Panc1 (cell line): ENCODE data around the gene ANKRD13D. TPM values are rescaled to one million over a fixed set of nuclear protein-coding genes. Genes with fewer than 3 reads are reported as not detected.

ENCODE experiments used
- ATAC-seq: fragments of 200-7000 bp; cut with Tn5 transposase; 2 replicates; pipeline ENCODE4 v1.9.1; 2020; ENCODE audit warnings: mild to moderate bottlenecking, moderate library complexity
- BruUV-seq: library from RNA; stranded (reverse); fragments of 400-500 nt; replicated peaks from 2 replicates; lab custom pipeline; 2021; lab: Mats Ljungman, UMichigan
- CTCF ChIA-PET: fragments of 300-600 bp; sonication (Branson Sonifier 250); formaldehyde crosslinking; loops from one replicate; lab custom pipeline; 2022; ENCODE audit warnings: antibody characterized with exemption; lab: Charles Lee
- POLR2A ChIA-PET: fragments of 300-600 bp; sonication (Branson Sonifier 250); formaldehyde crosslinking; loops from one replicate; lab custom pipeline; 2022; ENCODE audit warnings: antibody characterized with exemption; lab: Charles Lee
- DNase-seq: peaks from one replicate; pipeline ENCODE4 v3.0.0-alpha.2; 2010; ENCODE audit warnings: low read depth, low spot score
- H3K27ac ChIP-seq: 2 replicates; pipeline ENCODE4 v1.5.1; 2011; ENCODE audit warnings: mild to moderate bottlenecking, low read length, inconsistent platforms
- H3K27me3 ChIP-seq: fragments of 200-500 bp; sonication (Bioruptor generic); 2 replicates; pipeline ENCODE4 v1.6.0; 2014; ENCODE audit warnings: low read length, inconsistent platforms; ENCODE audit not compliant: control insufficient read depth, insufficient read depth
- H3K36me3 ChIP-seq: fragments of 200-500 bp; sonication (Bioruptor generic); 2 replicates; pipeline ENCODE4 v1.5.1; 2014; ENCODE audit warnings: inconsistent platforms, mild to moderate bottlenecking, low read length, moderate library complexity; ENCODE audit not compliant: control insufficient read depth, insufficient read depth
- H3K4me1 ChIP-seq: 2 replicates; pipeline ENCODE4 v1.5.1; 2011; ENCODE audit warnings: inconsistent platforms, mild to moderate bottlenecking, low read length, moderate library complexity; ENCODE audit not compliant: control insufficient read depth, insufficient read depth
- H3K4me3 ChIP-seq, 2 experiments: 2 replicates each; pipeline ENCODE4 v1.5.1; 2011 to 2012; ENCODE audit warnings: low read depth in 2 of 2, low read length in 2 of 2, mild to moderate bottlenecking in 2 of 2, inconsistent platforms in 1 of 2, moderate library complexity in 1 of 2
- H3K9me3 ChIP-seq: fragments of 200-500 bp; sonication (Bioruptor generic); 2 replicates; pipeline ENCODE4 v1.5.1; 2014; ENCODE audit warnings: low read depth, mild to moderate bottlenecking, inconsistent platforms, low read length, moderate library complexity; ENCODE audit not compliant: control insufficient read depth, insufficient read depth
- POLR2AphosphoS5 ChIP-seq: IDR thresholded peaks from 2 replicates; pipeline ENCODE4 v1.6.1; 2012; ENCODE audit warnings: mild to moderate bottlenecking, low read depth, low read length, moderate library complexity
- SIN3A ChIP-seq: IDR thresholded peaks from 2 replicates; pipeline ENCODE4 v1.6.1; 2012; ENCODE audit warnings: low read depth, mild to moderate bottlenecking, low read length, moderate library complexity, borderline replicate concordance; ENCODE audit not compliant: insufficient read depth
- TCF7L2 ChIP-seq: IDR thresholded peaks from 2 replicates; pipeline ENCODE4 v1.6.1; 2011; ENCODE audit warnings: mild to moderate bottlenecking, low read depth, low read length, inconsistent platforms
- in situ Hi-C: cut with HindIII; loops from 2 replicates; pipeline ENCODE4 v1.10.0; 2016; ENCODE audit warnings: low sequenced_read_pairs, low pct_unique_long_range_greater_than_20kb
- intact Hi-C: fragments of 100-400 bp; cut with micrococcal nuclease; formaldehyde crosslinking; loops from one replicate; pipeline ENCODE4 v1.10.0; 2022; ENCODE audit not compliant: unreplicated experiment
- total RNA-seq: library from RNA; stranded (reverse); gene quantifications from one replicate; pipeline ENCODE4 v1.2.1, GENCODE V29; 2021; ENCODE audit not compliant: unreplicated experiment
- TF ChIP-seq, protein P1 (sequence below): fragments of 450-650 bp; IDR thresholded peaks from 2 replicates; pipeline ENCODE4 v1.5.1; 2017; ENCODE audit warnings: mild to moderate bottlenecking
- TF ChIP-seq, protein P2 (sequence below), 2 experiments: IDR thresholded peaks; 2 replicates each; pipeline ENCODE4 v1.6.1; 2011 to 2012; ENCODE audit warnings: low read depth in 2 of 2, control low read depth in 1 of 2, low read length in 1 of 2, mild to moderate bottlenecking in 1 of 2, moderate library complexity in 1 of 2; ENCODE audit not compliant: insufficient read depth in 1 of 2

ANKRD13D gene
- total RNA-seq, 1 experiment from 2014 or later = 76.5 TPM

DNA sequence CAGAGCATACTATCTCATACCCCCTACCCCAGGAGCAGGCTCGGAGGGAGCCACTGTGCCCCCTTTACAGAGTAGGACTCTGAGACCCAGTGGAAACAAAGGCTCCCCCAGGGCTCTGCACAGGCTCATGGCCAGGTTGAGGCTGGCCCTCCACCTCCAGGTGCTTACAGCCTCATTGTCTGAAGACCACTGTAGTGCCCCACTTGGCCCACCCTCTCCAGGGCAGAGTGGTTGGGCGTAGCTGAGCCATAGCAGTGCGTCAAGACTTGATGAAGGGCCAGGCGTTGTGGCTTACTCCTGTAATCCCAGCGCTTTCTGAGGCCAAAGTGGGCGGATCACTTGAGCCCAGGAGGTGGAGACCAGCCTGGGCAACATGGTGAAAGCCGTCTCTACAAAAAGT, 1.7 kb downstream of the ANKRD13D start:
- Histone ChIP-seq H3K4me3 (peak overlapping the region in 1 of 2 experiments; percentile 59; a peak in 1 of 4 replicates), H3K27me3 (no peaks in the 10 kb centered on the region), H3K4me1 (peaks cover 18% of the 10 kb centered on the region), H3K9me3 (no peaks in the 10 kb centered on the region), H3K36me3 (peaks cover 2% of the 10 kb centered on the region; the same call in 1 of the 2 replicates), H3K27ac (peak overlapping the region; percentile 88; the same call in 1 of the 2 replicates)
- CTCF ChIA-PET = no interaction called here
- ATAC-seq (no peak), DNase-seq (no peak)
- intact Hi-C loops (no loop called here), in situ Hi-C loops (no loop called here)
- POLR2A ChIA-PET = interaction anchor here (0.7 kb wide), 1 partner anchor 11 kb away, joined by 11 read pairs; no protein-coding TSS in a partner anchor
- no TSS peak for BruUV-seq
- TF ChIP-seq, protein P1, sequence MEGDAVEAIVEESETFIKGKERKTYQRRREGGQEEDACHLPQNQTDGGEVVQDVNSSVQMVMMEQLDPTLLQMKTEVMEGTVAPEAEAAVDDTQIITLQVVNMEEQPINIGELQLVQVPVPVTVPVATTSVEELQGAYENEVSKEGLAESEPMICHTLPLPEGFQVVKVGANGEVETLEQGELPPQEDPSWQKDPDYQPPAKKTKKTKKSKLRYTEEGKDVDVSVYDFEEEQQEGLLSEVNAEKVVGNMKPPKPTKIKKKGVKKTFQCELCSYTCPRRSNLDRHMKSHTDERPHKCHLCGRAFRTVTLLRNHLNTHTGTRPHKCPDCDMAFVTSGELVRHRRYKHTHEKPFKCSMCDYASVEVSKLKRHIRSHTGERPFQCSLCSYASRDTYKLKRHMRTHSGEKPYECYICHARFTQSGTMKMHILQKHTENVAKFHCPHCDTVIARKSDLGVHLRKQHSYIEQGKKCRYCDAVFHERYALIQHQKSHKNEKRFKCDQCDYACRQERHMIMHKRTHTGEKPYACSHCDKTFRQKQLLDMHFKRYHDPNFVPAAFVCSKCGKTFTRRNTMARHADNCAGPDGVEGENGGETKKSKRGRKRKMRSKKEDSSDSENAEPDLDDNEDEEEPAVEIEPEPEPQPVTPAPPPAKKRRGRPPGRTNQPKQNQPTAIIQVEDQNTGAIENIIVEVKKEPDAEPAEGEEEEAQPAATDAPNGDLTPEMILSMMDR = no peak
- TF ChIP-seq TCF7L2 (no peak), POLR2AphosphoS5 (no peak), SIN3A (no peak)
- TF ChIP-seq, protein P2, sequence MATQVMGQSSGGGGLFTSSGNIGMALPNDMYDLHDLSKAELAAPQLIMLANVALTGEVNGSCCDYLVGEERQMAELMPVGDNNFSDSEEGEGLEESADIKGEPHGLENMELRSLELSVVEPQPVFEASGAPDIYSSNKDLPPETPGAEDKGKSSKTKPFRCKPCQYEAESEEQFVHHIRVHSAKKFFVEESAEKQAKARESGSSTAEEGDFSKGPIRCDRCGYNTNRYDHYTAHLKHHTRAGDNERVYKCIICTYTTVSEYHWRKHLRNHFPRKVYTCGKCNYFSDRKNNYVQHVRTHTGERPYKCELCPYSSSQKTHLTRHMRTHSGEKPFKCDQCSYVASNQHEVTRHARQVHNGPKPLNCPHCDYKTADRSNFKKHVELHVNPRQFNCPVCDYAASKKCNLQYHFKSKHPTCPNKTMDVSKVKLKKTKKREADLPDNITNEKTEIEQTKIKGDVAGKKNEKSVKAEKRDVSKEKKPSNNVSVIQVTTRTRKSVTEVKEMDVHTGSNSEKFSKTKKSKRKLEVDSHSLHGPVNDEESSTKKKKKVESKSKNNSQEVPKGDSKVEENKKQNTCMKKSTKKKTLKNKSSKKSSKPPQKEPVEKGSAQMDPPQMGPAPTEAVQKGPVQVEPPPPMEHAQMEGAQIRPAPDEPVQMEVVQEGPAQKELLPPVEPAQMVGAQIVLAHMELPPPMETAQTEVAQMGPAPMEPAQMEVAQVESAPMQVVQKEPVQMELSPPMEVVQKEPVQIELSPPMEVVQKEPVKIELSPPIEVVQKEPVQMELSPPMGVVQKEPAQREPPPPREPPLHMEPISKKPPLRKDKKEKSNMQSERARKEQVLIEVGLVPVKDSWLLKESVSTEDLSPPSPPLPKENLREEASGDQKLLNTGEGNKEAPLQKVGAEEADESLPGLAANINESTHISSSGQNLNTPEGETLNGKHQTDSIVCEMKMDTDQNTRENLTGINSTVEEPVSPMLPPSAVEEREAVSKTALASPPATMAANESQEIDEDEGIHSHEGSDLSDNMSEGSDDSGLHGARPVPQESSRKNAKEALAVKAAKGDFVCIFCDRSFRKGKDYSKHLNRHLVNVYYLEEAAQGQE (IDR thresholded peaks at IDR 0.05; ENCODE audit: insufficient read depth in 1 of 2, low read depth in 2 of 2, low read length in 1 of 2) = no peak

DNA sequence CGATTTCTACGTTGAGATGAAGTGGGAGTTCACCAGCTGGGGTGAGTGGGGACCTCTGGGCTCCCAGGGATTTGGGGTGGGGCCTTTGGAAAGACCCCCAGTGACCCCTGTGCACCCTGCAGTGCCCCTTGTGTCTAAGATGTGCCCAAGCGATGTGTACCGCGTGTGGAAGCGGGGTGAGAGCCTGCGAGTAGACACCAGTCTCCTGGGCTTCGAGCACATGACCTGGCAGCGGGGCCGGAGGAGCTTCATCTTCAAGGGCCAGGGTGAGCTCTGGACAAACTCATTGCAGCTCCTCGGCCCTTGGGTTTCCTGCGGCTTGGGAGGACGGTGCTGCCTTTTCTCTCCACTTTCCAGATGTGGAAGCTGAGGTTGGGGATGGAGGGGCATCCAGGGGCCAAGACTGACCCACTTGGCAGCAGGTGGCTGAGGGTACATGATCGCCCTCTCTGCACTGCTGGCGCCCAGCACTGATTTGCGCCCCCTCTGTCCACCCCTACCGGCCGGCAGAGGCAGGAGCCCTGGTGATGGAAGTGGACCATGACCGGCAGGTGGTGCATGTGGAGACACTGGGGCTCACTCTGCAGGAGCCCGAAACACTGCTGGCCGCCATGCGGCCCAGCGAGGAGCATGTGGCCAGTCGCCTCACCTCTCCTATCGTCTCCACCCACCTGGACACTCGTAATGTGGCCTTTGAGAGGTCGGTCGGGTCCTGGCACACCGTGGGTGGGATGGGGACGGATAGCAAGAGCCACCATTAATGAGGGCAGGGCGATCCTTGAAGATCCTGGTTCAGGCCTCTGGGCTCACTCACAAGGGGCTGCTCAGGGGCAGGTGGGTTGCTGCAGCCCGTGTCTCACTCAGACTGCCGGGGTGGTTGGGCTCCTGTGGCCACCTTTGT, 2.6 kb downstream of the ANKRD13D start:
- ATAC-seq = no peak
- no TSS peak for BruUV-seq
- DNase-seq = no peak
- Histone ChIP-seq H3K4me3 (no peak overlapping the region), H3K9me3 (no peaks in the 10 kb centered on the region), H3K4me1 (peaks cover 18% of the 10 kb centered on the region), H3K36me3 (peaks cover 2% of the 10 kb centered on the region; the same call in 1 of the 2 replicates), H3K27me3 (no peaks in the 10 kb centered on the region), H3K27ac (no peak overlapping the region)
- POLR2A ChIA-PET = no interaction called here
- in situ Hi-C loops = no loop called here
- intact Hi-C loops = no loop called here
- TF ChIP-seq, protein P2 (IDR thresholded peaks at IDR 0.05; ENCODE audit: insufficient read depth in 1 of 2, low read depth in 2 of 2, low read length in 1 of 2) = no peak
- TF ChIP-seq, protein P1 = no peak
- no peak for TF ChIP-seq SIN3A
- no peak for TF ChIP-seq TCF7L2
- no peak for TF ChIP-seq POLR2AphosphoS5
- CTCF ChIA-PET = interaction anchor here (1.0 kb wide), 1 partner anchor 29 kb away, joined by 4 read pairs; no protein-coding TSS in a partner anchor
